Forelimb muscle (tissue), 1 donor: ENCODE data around the gene PTTG1IP2. TPM values are rescaled to one million over a fixed set of nuclear protein-coding genes. Genes with fewer than 3 reads are reported as not detected.
"Not testable (repeated sequence)": the region's sequence is repeated elsewhere in the genome, so short reads cannot be mapped to it uniquely, and the experiment has no call there.

ENCODE experiments used
- DNase-seq: peaks from one replicate; pipeline ENCODE4 v3.0.0-alpha.2; 2013; ENCODE audit warnings: low read depth
- polyA plus RNA-seq: library from polyadenylated mRNA; unstranded; fragments of 120-200 nt; gene quantifications from one replicate; pipeline ENCODE4 v1.2.1, GENCODE V29; 2013; ENCODE audit not compliant: insufficient read length

The PTTG1IP2 gene
- polyA plus RNA-seq, result not detected

DNA sequence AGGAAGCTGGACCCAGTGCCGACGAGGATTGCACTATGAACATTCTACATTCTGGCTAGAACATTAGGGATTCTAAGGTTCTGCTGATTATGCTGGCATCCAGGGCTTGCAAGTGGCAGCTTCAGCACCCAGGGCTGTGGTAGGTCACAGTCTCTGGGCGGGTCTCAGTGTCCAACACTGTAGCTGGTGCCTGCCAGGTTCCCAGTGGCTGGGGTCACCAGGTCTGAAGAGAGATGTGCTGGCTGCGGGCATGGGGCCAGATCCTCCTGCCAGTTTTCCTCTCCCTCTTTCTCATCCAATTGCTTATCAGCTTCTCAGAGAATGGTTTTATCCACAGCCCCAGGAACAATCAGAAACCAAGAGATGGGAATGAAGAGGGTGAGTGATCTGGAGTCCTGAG, at the start of gene PTTG1IP2:
Gene PTTG1IP2, plus strand, starts transcription at position 86 of the 400 bp plus-strand sequence. Its CDS starts 148 bp downstream, at position 234.
- DNase-seq, result no peak

DNA sequence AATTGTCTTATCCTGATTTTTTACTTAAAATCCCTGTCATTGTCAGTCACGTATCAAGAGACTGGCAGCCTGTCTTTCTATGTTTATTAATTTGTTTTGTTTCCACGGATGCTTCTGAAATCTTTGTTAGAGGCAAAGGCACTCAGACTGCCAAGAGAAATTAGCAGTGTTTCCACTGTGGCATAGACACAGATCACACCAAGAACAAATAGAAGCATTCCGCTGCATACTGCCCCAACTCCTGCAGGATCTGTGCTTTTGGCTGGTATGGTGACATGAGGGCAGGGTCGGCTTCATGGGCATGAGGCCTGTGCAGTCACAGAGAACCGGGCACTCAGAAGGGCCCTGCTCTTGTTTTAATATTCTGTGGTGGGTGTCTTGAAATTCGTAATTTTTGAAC, 47.8 kb upstream of the PTTG1IP2 start:
- no peak for DNase-seq

DNA sequence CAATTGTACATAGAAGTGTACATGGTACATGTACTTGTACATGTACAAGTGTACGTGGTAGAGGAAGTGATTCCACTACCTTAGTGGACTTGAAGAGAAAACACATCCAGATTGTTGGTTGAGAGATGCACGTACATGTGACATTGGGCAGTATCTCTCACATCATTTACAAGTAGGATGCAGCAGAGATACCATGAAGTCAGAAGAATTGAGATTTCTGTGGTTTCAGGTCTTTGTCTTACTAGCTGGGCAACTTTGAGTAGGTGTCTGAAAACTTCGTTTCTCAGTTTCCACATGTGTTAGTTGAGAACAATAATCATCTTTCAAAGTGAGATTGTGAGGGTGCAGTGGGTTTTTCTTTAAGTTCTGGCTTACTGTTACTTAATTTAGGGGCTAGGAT, 44.7 kb upstream of the PTTG1IP2 start:
- no peak for DNase-seq

GRCh38 chr7:90425376-90425775, 44.1 kb upstream of the PTTG1IP2 start:
- DNase-seq, result no peak

DNA sequence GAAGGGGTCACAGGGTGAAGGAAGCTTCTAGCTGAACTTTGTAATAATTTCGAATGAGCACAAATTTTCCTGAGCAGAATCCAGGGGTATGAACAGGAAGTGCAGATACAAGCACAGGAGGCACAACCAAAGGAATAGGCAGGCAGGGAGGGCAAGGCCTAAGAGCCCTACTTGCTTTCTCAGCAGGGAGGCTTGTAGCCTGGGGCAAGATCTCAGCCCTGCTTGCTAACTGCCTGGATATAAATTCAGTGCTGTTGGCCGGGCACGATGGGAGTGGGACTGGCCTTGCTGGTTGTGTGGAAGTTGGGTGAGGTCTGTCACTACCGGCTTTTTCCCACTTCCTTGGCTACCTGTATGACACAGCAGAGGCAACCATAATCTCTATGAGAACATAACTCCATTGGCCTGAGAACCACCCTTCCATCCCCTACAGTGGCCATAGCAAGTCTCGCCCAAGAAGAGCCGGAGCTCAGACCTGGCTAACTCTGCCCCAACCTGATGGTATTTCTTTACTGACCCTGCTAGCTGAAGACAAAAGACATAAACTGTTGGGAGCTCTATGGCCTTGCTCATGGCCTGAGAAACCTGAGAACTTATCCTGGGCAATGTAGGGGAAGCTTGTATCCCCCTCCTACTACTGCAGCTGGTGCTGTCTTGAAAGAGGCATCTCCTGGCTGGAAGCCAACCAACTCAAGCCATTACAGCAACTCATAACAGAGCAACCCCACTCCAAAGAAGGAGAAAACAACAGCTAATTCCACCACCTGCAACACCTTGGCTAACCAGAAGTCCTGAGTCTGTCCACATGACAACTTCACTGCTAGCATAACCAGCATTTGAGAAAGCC, 38.6 kb upstream of the PTTG1IP2 start:
- DNase-seq, result no peak

DNA sequence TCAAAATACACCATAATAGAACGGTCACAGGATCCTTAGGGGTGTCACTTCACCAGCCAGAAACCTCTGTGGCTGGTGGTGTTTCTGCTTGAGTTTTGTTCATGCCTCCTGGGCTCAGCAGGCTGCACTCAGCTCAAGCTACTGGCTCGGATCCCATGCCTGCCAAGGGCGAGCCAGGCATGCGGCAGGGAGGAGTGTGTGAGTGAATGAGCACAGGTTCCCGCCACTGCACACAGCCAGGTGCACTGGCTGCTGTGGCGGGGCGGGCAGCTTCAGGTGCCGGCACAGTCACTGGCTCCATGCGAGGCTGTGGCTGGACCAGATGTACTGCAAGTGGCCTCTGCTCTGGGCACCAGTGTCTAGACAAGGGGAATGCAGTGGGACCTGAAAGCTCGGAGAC, 36.7 kb upstream of the PTTG1IP2 start:
- no peak for DNase-seq

GRCh38 chr7:90433221-90433620, 36.2 kb upstream of the PTTG1IP2 start:
- DNase-seq, result no peak

DNA sequence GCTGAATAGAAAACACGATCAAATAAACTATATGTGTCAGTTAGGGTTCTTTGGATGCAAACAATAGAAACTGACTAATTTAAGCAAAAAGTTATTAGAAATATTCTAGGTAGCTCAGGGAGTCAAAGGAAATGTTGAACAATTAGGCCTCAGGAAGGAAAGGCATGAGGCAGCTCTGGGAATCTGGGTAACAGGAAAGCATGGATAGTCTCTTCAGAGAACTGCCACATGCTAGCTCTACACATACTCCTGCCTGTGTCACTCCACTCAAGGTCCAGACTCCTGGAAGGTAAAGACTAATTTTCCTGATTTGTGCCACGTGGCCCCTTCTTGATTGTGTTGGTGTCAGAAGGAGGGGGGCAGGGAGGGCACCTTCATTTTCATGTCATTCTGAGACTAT, 23.8 kb upstream of the PTTG1IP2 start:
- no peak for DNase-seq

DNA sequence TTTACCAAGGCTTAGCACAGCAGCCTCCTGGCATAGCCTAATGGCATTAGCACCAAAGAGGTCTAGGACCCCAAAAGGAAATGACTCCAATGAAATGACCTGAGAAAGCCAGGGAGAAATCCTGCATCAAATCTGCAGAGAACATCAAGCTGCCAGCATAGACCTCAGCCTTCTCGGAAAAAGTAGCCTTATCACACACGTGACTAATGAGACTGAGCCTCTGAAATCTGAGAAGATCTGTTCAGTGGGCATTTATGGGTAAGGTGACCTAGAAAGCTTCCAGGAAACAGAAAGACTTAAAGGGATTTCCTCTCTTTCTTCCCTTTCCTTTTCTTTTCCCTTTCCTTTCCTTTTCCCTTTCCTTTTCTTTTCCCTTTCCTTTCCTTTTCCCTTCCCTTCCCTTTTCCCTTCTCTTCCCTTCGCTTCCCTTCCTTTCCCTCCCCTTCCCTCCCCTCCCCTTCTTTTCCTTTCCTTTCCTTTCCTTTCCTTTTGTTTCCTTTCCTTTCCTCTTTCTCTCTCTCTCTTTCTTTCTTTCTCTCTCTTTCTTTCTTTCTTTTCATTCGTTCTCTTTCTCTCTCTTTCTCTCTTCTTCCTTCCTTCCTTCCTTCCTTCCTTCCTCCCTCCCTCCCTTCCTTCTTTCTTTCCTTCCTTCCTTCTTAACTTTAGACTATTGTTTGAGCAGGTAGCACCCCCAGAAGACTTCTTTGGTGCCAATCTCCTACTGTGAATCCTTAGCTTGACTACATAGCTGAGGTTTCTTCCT, 23.1 kb upstream of the PTTG1IP2 start:
- DNase-seq, result no peak

GRCh38 chr7:90453259-90453891, 16.1 kb upstream of the PTTG1IP2 start:
- DNase-seq, result no peak

DNA sequence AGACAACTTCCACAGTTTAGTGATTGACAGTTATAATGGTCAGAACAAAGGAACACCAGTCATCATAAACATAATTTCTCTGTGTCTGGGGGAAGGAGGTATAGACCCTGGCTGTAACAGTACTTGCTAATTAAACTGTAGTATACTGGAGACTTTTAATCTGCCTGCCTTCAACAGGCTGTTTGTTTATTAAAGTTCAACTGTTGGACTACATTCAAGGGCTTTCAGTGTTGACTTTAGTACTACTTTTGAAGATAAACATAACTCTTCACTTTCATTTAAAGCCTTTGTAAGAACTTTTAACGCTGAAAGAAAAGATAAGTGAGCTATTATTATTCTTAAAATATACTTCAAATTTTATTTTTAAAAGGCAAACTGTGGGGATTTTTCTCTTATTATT, 15.5 kb upstream of the PTTG1IP2 start:
- no peak for DNase-seq

GRCh38 chr7:90455163-90456030, 14.0 kb upstream of the PTTG1IP2 start:
- peak; percentile 28 for DNase-seq

- DNase-seq, result no peak
Measured at GRCh38 chr7:90458104-90458503, 11.3 kb upstream of the PTTG1IP2 start.

DNA sequence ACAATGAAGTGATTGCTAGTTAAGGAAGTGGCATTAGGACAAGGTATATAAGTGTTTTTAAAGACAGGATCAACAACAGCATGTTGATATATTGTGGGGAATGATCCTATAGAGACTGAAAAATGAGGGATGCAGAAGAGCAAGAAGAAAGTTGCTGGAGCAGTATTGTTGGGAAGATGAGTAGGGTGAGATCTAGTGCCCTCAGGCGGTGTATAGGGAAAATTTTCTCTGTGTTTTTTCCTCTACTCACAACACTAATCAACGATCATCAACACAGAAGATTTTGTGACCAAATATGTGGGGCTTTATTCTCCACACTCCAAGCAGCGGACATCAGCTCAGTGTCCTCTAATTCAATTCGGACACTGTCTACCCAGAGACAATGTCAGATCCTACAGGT, 9.6 kb upstream of the PTTG1IP2 start:
- DNase-seq, result no peak

GRCh38 chr7:90461219-90461618, 8.2 kb upstream of the PTTG1IP2 start:
- DNase-seq, result no peak

- DNase-seq, result not testable (repeated sequence)
Measured at GRCh38 chr7:90463151-90463628, 6.2 kb upstream of the PTTG1IP2 start.

DNA sequence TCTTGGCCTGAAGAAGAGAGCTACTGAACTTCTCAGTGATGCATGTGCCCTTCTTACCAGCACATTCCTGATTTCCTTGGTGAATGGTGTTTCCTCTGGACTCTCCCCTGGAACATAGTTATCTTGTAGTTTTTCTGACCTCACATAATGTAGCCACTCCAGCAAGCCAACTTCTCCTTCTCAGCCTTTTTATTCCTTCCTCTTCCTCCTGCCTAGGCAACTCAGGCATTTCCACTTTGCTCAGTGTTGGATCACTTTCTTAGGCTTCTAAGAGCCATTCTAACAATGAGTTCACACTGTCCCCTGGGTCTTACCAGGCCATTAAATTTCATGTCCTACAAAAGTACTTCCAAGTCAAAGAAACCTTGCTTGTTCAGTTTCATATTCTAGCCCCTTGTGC, 3.6 kb upstream of the PTTG1IP2 start:
- DNase-seq, result no peak

- no peak for DNase-seq
Measured at GRCh38 chr7:90472805-90473540, 3.5 kb downstream of the PTTG1IP2 start.

GRCh38 chr7:90473814-90474213, 4.4 kb downstream of the PTTG1IP2 start:
- no peak for DNase-seq
